HCT116 (cell line): ENCODE data around the gene SUPT5H.

ENCODE experiments used
- CTCF ChIP-seq, 3 experiments: fragments of 200-600 bp in 1 of 3; sonication (generic) in 1 of 3; IDR thresholded peaks in 2 of 3; conservative IDR thresholded peaks in 1 of 3; 2 replicates each; pipeline ENCODE4 v1.5.1; 2012 to 2017; ENCODE audit warnings: low read depth in 2 of 3, low read length in 2 of 3, antibody characterized with exemption in 1 of 3, borderline replicate concordance in 1 of 3, control low read depth in 1 of 3, mild to moderate bottlenecking in 1 of 3, mixed read lengths in 1 of 3, mixed run types in 1 of 3, moderate library complexity in 1 of 3; ENCODE audit not compliant: insufficient read depth in 1 of 3
- ELF1 ChIP-seq: IDR thresholded peaks from 2 replicates; pipeline ENCODE4 v1.6.1; 2012; ENCODE audit warnings: low read depth, borderline replicate concordance
- EZH2 ChIP-seq: fragments of 200-600 bp; sonication (generic); IDR thresholded peaks from 2 replicates; pipeline ENCODE4 v1.6.1; 2017; ENCODE audit warnings: antibody characterized with exemption, mixed run types
- JUND ChIP-seq: IDR thresholded peaks from 2 replicates; pipeline ENCODE4 v1.6.1; 2012
- MAX ChIP-seq: IDR thresholded peaks from 2 replicates; pipeline ENCODE4 v1.6.1; 2012
- POLR2A ChIP-seq: IDR thresholded peaks from 2 replicates; pipeline ENCODE4 v1.7.0; 2011; ENCODE audit warnings: borderline replicate concordance; ENCODE audit not compliant: insufficient read depth, insufficient read length; ENCODE audit errors: extremely low read depth
- POLR2AphosphoS5 ChIP-seq: IDR thresholded peaks from 2 replicates; pipeline ENCODE4 v1.6.1; 2011; ENCODE audit warnings: mild to moderate bottlenecking, low read depth, low read length, moderate library complexity
- RAD21 ChIP-seq: IDR thresholded peaks from 2 replicates; pipeline ENCODE4 v1.6.1; 2012; ENCODE audit warnings: low read depth, mild to moderate bottlenecking

GRCh38 chr19:39469036-39469435, 23.7 kb downstream of the SUPT5H start:
- no peak for TF ChIP-seq CTCF (IDR thresholded peaks at IDR 0.05 in 2 of 3, conservative IDR thresholded peaks at IDR 0.05 in 1 of 3; ENCODE audit: borderline replicate concordance in 1 of 3, insufficient read depth in 1 of 3, low read depth in 2 of 3, low read length in 2 of 3)
- TF ChIP-seq JUND: no peak
- TF ChIP-seq EZH2: no peak
- no peak for TF ChIP-seq RAD21
- TF ChIP-seq POLR2A: no peak
- TF ChIP-seq MAX: no peak
- no peak for TF ChIP-seq POLR2AphosphoS5
- TF ChIP-seq ELF1: no peak
